ENCODE data around the gene PTGR3. TPM values are rescaled to one million over a fixed set of nuclear protein-coding genes. Genes with fewer than 3 reads are reported as not detected.

PTGR3 gene
- total and polyA plus RNA-seq, 3 donors from 2014 or later = 13.9 to 27.9 (median 15.7) TPM

GRCh38 chr18:75167137-75167536 lies 41.8 kb downstream of the PTGR3 start:
- Histone ChIP-seq H3K4me1 (no peaks in the 10 kb centered on the region), H3K27me3 (no peaks in the 10 kb centered on the region), H3K9me3 (no peaks in the 10 kb centered on the region), H3K4me3 (no peak overlapping the region), H3K36me3 (ENCODE audit: low read depth, missing control alignments) (no peaks in the 10 kb centered on the region), H3K27ac (no peak overlapping the region)
- no peak for DNase-seq
- WGBS, 2 donors = 79 to 85% methylated on average over 10 of the region's 10 CpGs
- no peak for TF ChIP-seq POLR2A (IDR thresholded peaks at IDR 0.05)
- TF ChIP-seq CTCF (IDR thresholded peaks at IDR 0.05) = no peak
- intact Hi-C loops (cut with DNase I; ENCODE audit: low total_unique reads) = no loop called here

GRCh38 chr18:75165926-75166325 lies 43.0 kb downstream of the PTGR3 start:
- intact Hi-C loops (cut with DNase I; ENCODE audit: low total_unique reads) = no loop called here
- Histone ChIP-seq H3K4me1 (no peaks in the 10 kb centered on the region), H3K9me3 (no peaks in the 10 kb centered on the region), H3K27me3 (no peaks in the 10 kb centered on the region), H3K4me3 (no peak overlapping the region), H3K27ac (no peak overlapping the region), H3K36me3 (ENCODE audit: low read depth, missing control alignments) (no peaks in the 10 kb centered on the region)
- 82 to 94% methylated on average over 8 of the region's 8 CpGs for WGBS, 2 donors
- DNase-seq = no peak
- TF ChIP-seq CTCF (IDR thresholded peaks at IDR 0.05) = no peak
- TF ChIP-seq POLR2A (IDR thresholded peaks at IDR 0.05) = no peak

- WGBS, 2 donors = 77 to 89% methylated on average over 2 to 3 of the region's 3 CpGs
- intact Hi-C loops (cut with DNase I; ENCODE audit: low total_unique reads) = no loop called here
- no peaks in the 10 kb centered on the region for H3K36me3 ChIP-seq (ENCODE audit: low read depth, missing control alignments)
- no peak overlapping the region for H3K27ac ChIP-seq
- TF ChIP-seq CTCF (IDR thresholded peaks at IDR 0.05) = no peak
- TF ChIP-seq POLR2A (IDR thresholded peaks at IDR 0.05) = no peak
- no peaks in the 10 kb centered on the region for H3K9me3 ChIP-seq
- no peaks in the 10 kb centered on the region for H3K4me1 ChIP-seq
- H3K4me3 ChIP-seq = no peak overlapping the region
- H3K27me3 ChIP-seq = no peaks in the 10 kb centered on the region
- DNase-seq = no peak
Observed at GRCh38 chr18:75164479-75164878, 44.5 kb downstream of the PTGR3 start.

GRCh38 chr18:75163736-75164135 lies 45.2 kb downstream of the PTGR3 start:
- intact Hi-C loops (cut with DNase I; ENCODE audit: low total_unique reads) = no loop called here
- Histone ChIP-seq H3K9me3 (no peaks in the 10 kb centered on the region), H3K27ac (no peak overlapping the region), H3K4me3 (no peak overlapping the region), H3K27me3 (no peaks in the 10 kb centered on the region), H3K4me1 (no peaks in the 10 kb centered on the region), H3K36me3 (ENCODE audit: low read depth, missing control alignments) (no peaks in the 10 kb centered on the region)
- no peak for DNase-seq
- no peak for TF ChIP-seq POLR2A (IDR thresholded peaks at IDR 0.05)
- TF ChIP-seq CTCF (IDR thresholded peaks at IDR 0.05) = no peak
- 94 to 95% methylated on average over 4 of the region's 4 CpGs for WGBS, 2 donors

GRCh38 chr18:75162978-75163377 lies 46.0 kb downstream of the PTGR3 start:
- Histone ChIP-seq H3K9me3 (no peaks in the 10 kb centered on the region), H3K4me1 (no peaks in the 10 kb centered on the region), H3K36me3 (ENCODE audit: low read depth, missing control alignments) (no peaks in the 10 kb centered on the region), H3K4me3 (no peak overlapping the region), H3K27me3 (no peaks in the 10 kb centered on the region), H3K27ac (no peak overlapping the region)
- WGBS, 2 donors = 94 to 100% methylated on average over 4 of the region's 4 CpGs
- intact Hi-C loops (cut with DNase I; ENCODE audit: low total_unique reads) = no loop called here
- TF ChIP-seq CTCF (IDR thresholded peaks at IDR 0.05) (no peak), POLR2A (IDR thresholded peaks at IDR 0.05) (no peak)
- no peak for DNase-seq
